SK-N-SH treated with all-trans-retinoic acid at 6 μM for 48 hours (cell line): ENCODE data around the gene ZYG11A.
"Not testable (repeated sequence)": the region's sequence is repeated elsewhere in the genome, so short reads cannot be mapped to it uniquely, and the experiment has no call there.

Experiments used
- ATAC-seq: fragments of 200-7000 bp; cut with Tn5 transposase; 3 replicates; pipeline ENCODE4 v1.9.1; 2020; ENCODE audit warnings: mild to moderate bottlenecking, moderate library complexity
- ARNTL ChIP-seq: fragments of 450-650 bp; formaldehyde crosslinking; IDR thresholded peaks from 2 replicates; pipeline ENCODE4 v1.5.0; 2020; ENCODE audit warnings: low read depth, mild to moderate bottlenecking, moderate library complexity, borderline replicate concordance
- ESRRG ChIP-seq: fragments of 250-450 bp; sonication (Bioruptor Pico); IDR thresholded peaks from 2 replicates; pipeline ENCODE4 v1.6.1; 2021; ENCODE audit warnings: mild to moderate bottlenecking
- ISL1 ChIP-seq: fragments of 250-450 bp; sonication (Bioruptor Pico); IDR thresholded peaks from 2 replicates; pipeline ENCODE4 v2.1.2; 2022; ENCODE audit warnings: mild to moderate bottlenecking, moderate library complexity
- TOX ChIP-seq: fragments of 250-450 bp; sonication (Bioruptor Pico); IDR thresholded peaks from 2 replicates; pipeline ENCODE4 v1.8.0; 2021; ENCODE audit warnings: mild to moderate bottlenecking, moderate library complexity, borderline replicate concordance
- ZC3H10 ChIP-seq: fragments of 250-450 bp; sonication (Bioruptor Pico); IDR thresholded peaks from 2 replicates; pipeline ENCODE4 v1.5.1; 2021; ENCODE audit warnings: mild to moderate bottlenecking, moderate library complexity
- ZNF565 ChIP-seq: fragments of 450-650 bp; formaldehyde crosslinking; conservative IDR thresholded peaks from 2 replicates; pipeline ENCODE4 v1.5.0; 2020; ENCODE audit warnings: low read depth, mild to moderate bottlenecking, moderate library complexity
- ZNF70 ChIP-seq: fragments of 450-650 bp; formaldehyde crosslinking; IDR thresholded peaks from 2 replicates; pipeline ENCODE4 v1.5.0; 2020; ENCODE audit warnings: mild to moderate bottlenecking, moderate library complexity
- TF ChIP-seq, protein P1 (sequence below): fragments of 250-450 bp; sonication (Bioruptor Pico); IDR thresholded peaks from 2 replicates; pipeline ENCODE4 v1.5.0; 2020; ENCODE audit warnings: mild to moderate bottlenecking, moderate library complexity
- TF ChIP-seq, protein P2 (sequence below): fragments of 250-450 bp; sonication (Bioruptor Pico); IDR thresholded peaks from 2 replicates; pipeline ENCODE4 v1.5.1; 2021; ENCODE audit warnings: mild to moderate bottlenecking, moderate library complexity
- TF ChIP-seq, protein P3 (sequence below): fragments of 250-450 bp; sonication (Bioruptor Pico); IDR thresholded peaks from 2 replicates; pipeline ENCODE4 v1.5.1; 2020; ENCODE audit warnings: low read depth, mild to moderate bottlenecking, moderate library complexity

ZYG11A gene

DNA sequence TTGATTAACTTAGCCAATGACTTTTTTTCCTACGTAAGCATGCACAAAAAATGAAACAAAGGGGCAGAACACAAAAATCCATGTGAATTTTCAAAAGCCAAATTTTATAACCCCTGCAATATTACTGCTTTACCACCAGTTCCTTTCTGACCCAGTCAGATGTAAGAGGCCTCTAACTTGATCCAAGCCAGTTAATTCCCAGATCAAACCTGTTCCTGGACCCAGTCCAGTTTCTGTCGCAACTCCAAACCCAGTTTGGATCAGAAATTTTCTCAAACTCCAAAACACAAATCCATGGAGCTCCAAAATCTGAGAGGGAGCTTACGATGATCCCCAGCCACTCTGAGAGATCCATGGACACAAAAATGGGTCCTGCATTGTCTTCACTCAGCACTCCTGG, 7.8 kb upstream of the ZYG11A start (continued):
- TF ChIP-seq, protein P1, sequence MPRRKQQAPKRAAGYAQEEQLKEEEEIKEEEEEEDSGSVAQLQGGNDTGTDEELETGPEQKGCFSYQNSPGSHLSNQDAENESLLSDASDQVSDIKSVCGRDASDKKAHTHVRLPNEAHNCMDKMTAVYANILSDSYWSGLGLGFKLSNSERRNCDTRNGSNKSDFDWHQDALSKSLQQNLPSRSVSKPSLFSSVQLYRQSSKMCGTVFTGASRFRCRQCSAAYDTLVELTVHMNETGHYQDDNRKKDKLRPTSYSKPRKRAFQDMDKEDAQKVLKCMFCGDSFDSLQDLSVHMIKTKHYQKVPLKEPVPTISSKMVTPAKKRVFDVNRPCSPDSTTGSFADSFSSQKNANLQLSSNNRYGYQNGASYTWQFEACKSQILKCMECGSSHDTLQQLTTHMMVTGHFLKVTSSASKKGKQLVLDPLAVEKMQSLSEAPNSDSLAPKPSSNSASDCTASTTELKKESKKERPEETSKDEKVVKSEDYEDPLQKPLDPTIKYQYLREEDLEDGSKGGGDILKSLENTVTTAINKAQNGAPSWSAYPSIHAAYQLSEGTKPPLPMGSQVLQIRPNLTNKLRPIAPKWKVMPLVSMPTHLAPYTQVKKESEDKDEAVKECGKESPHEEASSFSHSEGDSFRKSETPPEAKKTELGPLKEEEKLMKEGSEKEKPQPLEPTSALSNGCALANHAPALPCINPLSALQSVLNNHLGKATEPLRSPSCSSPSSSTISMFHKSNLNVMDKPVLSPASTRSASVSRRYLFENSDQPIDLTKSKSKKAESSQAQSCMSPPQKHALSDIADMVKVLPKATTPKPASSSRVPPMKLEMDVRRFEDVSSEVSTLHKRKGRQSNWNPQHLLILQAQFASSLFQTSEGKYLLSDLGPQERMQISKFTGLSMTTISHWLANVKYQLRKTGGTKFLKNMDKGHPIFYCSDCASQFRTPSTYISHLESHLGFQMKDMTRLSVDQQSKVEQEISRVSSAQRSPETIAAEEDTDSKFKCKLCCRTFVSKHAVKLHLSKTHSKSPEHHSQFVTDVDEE = no peak
- no peak for TF ChIP-seq ZNF565 (CRISPR knock-in tag)
- TF ChIP-seq, all 23 proteins: peak for 0

DNA sequence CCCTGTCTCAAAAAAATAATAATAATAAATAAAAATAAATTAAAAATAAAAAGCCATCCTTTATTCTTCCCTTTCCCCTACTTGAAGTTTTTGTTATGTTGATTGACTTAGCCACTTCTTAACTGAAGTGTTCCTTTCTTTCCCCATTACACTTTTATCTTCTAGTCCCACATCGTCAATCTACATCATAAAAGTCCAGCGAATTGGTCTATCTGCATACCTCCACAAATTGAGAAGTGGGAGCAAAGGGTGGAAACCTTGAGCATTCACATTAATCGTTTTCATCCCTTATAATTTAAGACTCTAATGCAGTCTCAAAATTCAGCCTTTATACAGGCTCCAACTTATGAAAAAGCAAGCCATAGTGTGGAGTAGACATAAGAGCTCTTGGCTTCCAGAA, 6.5 kb upstream of the ZYG11A start:
- ATAC-seq = no peak
- TF ChIP-seq, protein P1 = no peak

DNA sequence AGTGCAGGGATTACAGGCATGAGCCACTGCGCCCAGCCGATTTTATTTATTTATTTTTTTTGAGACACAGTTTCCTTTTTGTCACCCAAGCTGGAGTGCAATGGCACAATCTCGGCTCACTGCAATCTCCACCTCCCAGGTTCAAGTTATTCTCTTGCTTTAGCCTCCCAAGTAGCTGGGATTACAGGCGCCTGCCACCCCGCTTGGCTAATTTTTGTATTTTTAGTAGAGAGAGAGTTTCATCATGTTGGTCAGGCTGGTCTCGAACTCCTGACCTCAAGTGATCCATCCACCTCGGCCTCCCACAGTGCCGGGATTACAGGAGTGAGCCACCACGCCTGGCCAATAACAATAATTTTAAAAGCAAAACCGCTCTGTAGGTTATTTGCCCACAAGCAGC, 3.4 kb upstream of the ZYG11A start:
- not testable (repeated sequence) for ATAC-seq

DNA sequence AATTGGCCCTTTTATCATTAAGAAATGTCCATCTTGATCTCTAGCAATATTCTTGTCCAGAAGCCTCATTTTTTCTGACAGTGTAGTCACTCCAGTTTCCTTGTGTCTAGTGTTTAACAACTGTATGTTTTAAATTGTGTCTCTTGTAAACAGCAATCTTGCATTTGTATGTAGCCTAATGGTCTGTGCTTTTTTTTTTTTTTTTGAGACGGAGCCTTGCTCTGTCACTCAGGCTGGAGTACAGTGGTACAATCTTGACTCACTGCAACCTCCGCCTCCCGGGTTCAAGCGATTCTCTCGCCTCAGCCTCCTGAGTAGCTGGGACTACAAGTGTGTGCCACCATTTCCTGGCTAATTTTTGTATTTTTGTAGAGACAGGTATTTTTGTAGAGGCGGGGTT, 2.6 kb downstream of the ZYG11A start:
- peak; percentile 36; the same call in 1 of the 2 replicates for TF ChIP-seq ISL1 (CRISPR knock-in tag)
- TF ChIP-seq, all 23 proteins: peak for 1; not testable (repeated sequence) for 22
- not testable (repeated sequence) for ATAC-seq

DNA sequence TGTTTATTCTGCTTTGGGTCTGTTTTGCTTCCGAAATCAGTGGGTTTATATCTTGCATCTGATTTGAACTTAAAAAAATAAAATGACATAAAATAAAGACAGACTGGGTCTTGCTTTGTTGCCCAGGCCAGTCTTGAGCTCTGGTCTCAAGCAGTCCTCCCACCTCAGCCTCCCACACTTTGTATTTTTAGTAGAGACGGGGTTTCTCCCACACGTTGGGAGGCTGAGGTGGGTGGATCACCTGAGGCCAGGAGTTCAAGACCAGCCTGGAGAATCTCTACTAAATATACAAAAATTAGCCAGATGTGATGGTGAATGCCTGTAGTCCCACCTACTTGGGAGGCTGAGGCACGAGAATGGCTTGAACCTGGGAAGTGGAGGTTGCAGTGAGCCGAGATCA, 5.9 kb downstream of the ZYG11A start:
- no peak for TF ChIP-seq ZC3H10
- ATAC-seq = no peak

DNA sequence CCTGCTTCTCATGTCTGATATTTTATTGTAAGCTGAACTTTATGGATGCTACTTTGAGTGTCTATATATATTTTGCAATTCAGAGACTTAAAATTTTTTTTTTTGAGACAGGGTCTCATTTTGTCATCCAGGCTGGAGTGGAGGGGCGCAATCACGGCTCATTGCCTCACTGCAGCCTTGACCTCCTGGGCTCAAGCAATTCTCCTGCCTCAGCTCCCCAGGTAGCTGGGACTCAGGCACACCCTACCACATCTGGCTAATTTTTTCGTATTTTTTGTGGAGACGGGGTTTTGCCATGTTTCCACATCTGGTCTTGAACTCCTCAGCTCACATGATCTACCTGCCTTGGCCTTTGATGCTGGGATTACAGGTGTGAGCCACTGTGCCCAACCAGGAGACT, 8.4 kb downstream of the ZYG11A start:
- TF ChIP-seq ESRRG = no peak
- TF ChIP-seq, protein P2, sequence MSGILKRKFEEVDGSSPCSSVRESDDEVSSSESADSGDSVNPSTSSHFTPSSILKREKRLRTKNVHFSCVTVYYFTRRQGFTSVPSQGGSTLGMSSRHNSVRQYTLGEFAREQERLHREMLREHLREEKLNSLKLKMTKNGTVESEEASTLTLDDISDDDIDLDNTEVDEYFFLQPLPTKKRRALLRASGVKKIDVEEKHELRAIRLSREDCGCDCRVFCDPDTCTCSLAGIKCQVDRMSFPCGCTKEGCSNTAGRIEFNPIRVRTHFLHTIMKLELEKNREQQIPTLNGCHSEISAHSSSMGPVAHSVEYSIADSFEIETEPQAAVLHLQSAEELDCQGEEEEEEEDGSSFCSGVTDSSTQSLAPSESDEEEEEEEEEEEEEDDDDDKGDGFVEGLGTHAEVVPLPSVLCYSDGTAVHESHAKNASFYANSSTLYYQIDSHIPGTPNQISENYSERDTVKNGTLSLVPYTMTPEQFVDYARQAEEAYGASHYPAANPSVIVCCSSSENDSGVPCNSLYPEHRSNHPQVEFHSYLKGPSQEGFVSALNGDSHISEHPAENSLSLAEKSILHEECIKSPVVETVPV = no peak
- no peak for TF ChIP-seq TOX (CRISPR knock-in tag)
- TF ChIP-seq, protein P3, sequence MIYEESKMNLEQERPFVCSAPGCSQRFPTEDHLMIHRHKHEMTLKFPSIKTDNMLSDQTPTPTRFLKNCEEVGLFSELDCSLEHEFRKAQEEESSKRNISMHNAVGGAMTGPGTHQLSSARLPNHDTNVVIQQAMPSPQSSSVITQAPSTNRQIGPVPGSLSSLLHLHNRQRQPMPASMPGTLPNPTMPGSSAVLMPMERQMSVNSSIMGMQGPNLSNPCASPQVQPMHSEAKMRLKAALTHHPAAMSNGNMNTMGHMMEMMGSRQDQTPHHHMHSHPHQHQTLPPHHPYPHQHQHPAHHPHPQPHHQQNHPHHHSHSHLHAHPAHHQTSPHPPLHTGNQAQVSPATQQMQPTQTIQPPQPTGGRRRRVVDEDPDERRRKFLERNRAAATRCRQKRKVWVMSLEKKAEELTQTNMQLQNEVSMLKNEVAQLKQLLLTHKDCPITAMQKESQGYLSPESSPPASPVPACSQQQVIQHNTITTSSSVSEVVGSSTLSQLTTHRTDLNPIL (CRISPR knock-in tag) = no peak
- TF ChIP-seq ZC3H10 = no peak
- no peak for ATAC-seq

DNA sequence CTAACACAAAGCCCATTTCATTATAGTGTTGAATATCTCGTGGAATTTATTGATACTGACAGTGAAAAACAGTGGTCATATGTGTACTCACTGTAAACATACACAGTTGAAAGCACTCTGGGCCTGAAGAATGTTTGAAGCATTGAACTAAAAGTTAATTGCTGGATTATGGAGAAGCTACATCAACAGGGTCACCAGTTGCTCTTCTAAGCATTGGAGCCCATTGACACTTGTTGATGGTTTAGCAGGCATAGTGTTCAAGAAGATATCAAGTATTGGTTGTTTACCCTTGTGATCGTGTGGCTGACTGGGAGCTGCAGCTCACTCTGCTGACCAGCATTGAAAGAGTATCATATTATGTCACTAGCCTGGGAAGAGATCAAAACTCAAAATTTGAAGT, 10.3 kb downstream of the ZYG11A start:
- TF ChIP-seq, protein P1 = no peak
- TF ChIP-seq, protein P2 = no peak
- no peak for TF ChIP-seq ZNF70 (CRISPR knock-in tag)
- no peak for TF ChIP-seq ARNTL
- no peak for TF ChIP-seq ISL1 (CRISPR knock-in tag)
- no peak for TF ChIP-seq ZNF565 (CRISPR knock-in tag)
- ATAC-seq = no peak
